HEK293 (cell line): ENCODE data around the gene RHOB.

Experiments used
- CTCF ChIA-PET: fragments of 350-600 bp; formaldehyde crosslinking; extraction: SDS; loops from one replicate; lab custom pipeline; 2021; ENCODE audit warnings: antibody characterized with exemption; lab: Yijun Ruan, JAX
- POLR2A ChIA-PET: fragments of 300-600 bp; formaldehyde crosslinking; extraction: SDS; loops from one replicate; lab custom pipeline; 2020; ENCODE audit warnings: antibody characterized with exemption, inconsistent platforms; lab: Yijun Ruan, JAX
- H3K27ac ChIP-seq: fragments of 200-500 bp; sonication (Bioruptor generic); 2 replicates; pipeline ENCODE4 v1.5.1; 2014; ENCODE audit warnings: low read depth, low read length, control low read depth, inconsistent platforms; ENCODE audit errors: extremely low read depth
- H3K36me3 ChIP-seq, 2 experiments: fragments of 200-500 bp in 1 of 2; sonication (Bioruptor generic) in 1 of 2; 1 replicate in 1 of 2; 2 replicates in 1 of 2; pipeline ENCODE4 v1.5.1; 2014 to 2017; ENCODE audit warnings: inconsistent platforms in 2 of 2, low read length in 2 of 2; ENCODE audit not compliant: control insufficient read depth in 2 of 2, insufficient read depth in 1 of 2
- H3K4me1 ChIP-seq: fragments of 200-500 bp; sonication (Bioruptor generic); 2 replicates; pipeline ENCODE4 v1.5.1; 2014; ENCODE audit warnings: mild to moderate bottlenecking, low read length, inconsistent platforms; ENCODE audit not compliant: control insufficient read depth, insufficient read depth
- H3K4me3 ChIP-seq: 2 replicates; pipeline ENCODE4 v1.5.1; 2011; ENCODE audit warnings: low read depth, mild to moderate bottlenecking, control low read depth, low read length, moderate library complexity
- H3K9me3 ChIP-seq: fragments of 200-500 bp; sonication (Bioruptor generic); 2 replicates; pipeline ENCODE4 v1.5.1; 2014; ENCODE audit warnings: low read depth, low read length, inconsistent platforms; ENCODE audit not compliant: control insufficient read depth, insufficient read depth
- AEBP2 ChIP-seq: fragments of 450-650 bp; formaldehyde crosslinking; IDR thresholded peaks from 2 replicates; pipeline ENCODE4 v1.5.1; 2016; ENCODE audit warnings: missing biosample characterization, missing genetic modification characterization, borderline replicate concordance
- GLI2 ChIP-seq: fragments of 450-650 bp; formaldehyde crosslinking; IDR thresholded peaks from 2 replicates; pipeline ENCODE4; 2017; ENCODE audit warnings: missing biosample characterization, missing genetic modification characterization, low read depth, borderline replicate concordance
- GLIS1 ChIP-seq: fragments of 450-650 bp; formaldehyde crosslinking; IDR thresholded peaks from 2 replicates; pipeline ENCODE4 v1.5.1; 2016; ENCODE audit warnings: missing biosample characterization, missing genetic modification characterization
- HOXD13 ChIP-seq: sonication (generic); formaldehyde crosslinking; IDR thresholded peaks from 2 replicates; pipeline ENCODE4 v1.8.0; 2022; ENCODE audit warnings: missing genetic modification reagents, borderline replicate concordance
- OSR2 ChIP-seq: fragments of 450-650 bp; formaldehyde crosslinking; IDR thresholded peaks from 2 replicates; pipeline ENCODE4 v1.5.1; 2016; ENCODE audit warnings: missing biosample characterization, missing genetic modification characterization
- SCRT2 ChIP-seq: fragments of 450-650 bp; formaldehyde crosslinking; IDR thresholded peaks from 2 replicates; pipeline ENCODE4 v1.5.1; 2016; ENCODE audit warnings: missing biosample characterization, missing genetic modification characterization
- SP7 ChIP-seq: fragments of 450-650 bp; formaldehyde crosslinking; IDR thresholded peaks from 2 replicates; pipeline ENCODE4 v1.5.1; 2016; ENCODE audit warnings: missing biosample characterization, missing genetic modification characterization
- YY2 ChIP-seq: fragments of 450-650 bp; formaldehyde crosslinking; IDR thresholded peaks from 2 replicates; pipeline ENCODE4 v1.5.1; 2016; ENCODE audit warnings: missing biosample characterization, missing genetic modification characterization
- ZBTB8A ChIP-seq: fragments of 450-650 bp; formaldehyde crosslinking; IDR thresholded peaks from 2 replicates; pipeline ENCODE4 v1.5.1; 2016; ENCODE audit warnings: missing biosample characterization, missing genetic modification characterization
- ZEB2 ChIP-seq: fragments of 450-650 bp; formaldehyde crosslinking; IDR thresholded peaks from 2 replicates; pipeline ENCODE4 v1.5.1; 2016; ENCODE audit warnings: missing biosample characterization, missing genetic modification characterization
- ZFP41 ChIP-seq: fragments of 450-650 bp; formaldehyde crosslinking; IDR thresholded peaks from 2 replicates; pipeline ENCODE4 v1.5.1; 2016; ENCODE audit warnings: missing biosample characterization, missing genetic modification characterization, borderline replicate concordance
- ZIC2 ChIP-seq: fragments of 450-650 bp; formaldehyde crosslinking; IDR thresholded peaks from 2 replicates; pipeline ENCODE4 v1.5.1; 2016; ENCODE audit warnings: missing biosample characterization, missing genetic modification characterization
- ZNF16 ChIP-seq: fragments of 450-650 bp; formaldehyde crosslinking; IDR thresholded peaks from 2 replicates; pipeline ENCODE4 v1.5.1; 2016; ENCODE audit warnings: low read depth, missing biosample characterization, missing genetic modification characterization
- ZNF184 ChIP-seq: fragments of 450-650 bp; IDR thresholded peaks from 2 replicates; pipeline ENCODE4 v1.5.1; 2018; ENCODE audit warnings: missing biosample characterization, mild to moderate bottlenecking, missing genetic modification characterization
- ZNF2 ChIP-seq: fragments of 450-650 bp; formaldehyde crosslinking; IDR thresholded peaks from 2 replicates; pipeline ENCODE4 v1.5.1; 2016; ENCODE audit warnings: missing biosample characterization, missing genetic modification characterization
- ZNF26 ChIP-seq: fragments of 450-650 bp; formaldehyde crosslinking; IDR thresholded peaks from 2 replicates; pipeline ENCODE4 v1.5.1; 2016; ENCODE audit warnings: missing biosample characterization, missing genetic modification characterization
- ZNF394 ChIP-seq: fragments of 450-650 bp; formaldehyde crosslinking; IDR thresholded peaks from 2 replicates; pipeline ENCODE4 v1.5.1; 2016; ENCODE audit warnings: missing biosample characterization, missing genetic modification characterization, mild to moderate bottlenecking, moderate library complexity, borderline replicate concordance
- ZNF548 ChIP-seq: fragments of 450-650 bp; formaldehyde crosslinking; IDR thresholded peaks from 2 replicates; pipeline ENCODE4 v1.5.1; 2016; ENCODE audit warnings: missing biosample characterization, missing genetic modification characterization
- ZNF704 ChIP-seq: fragments of 450-650 bp; formaldehyde crosslinking; IDR thresholded peaks from 2 replicates; pipeline ENCODE4 v1.5.1; 2016; ENCODE audit warnings: missing biosample characterization, missing genetic modification characterization
- ZNF768 ChIP-seq: fragments of 450-650 bp; formaldehyde crosslinking; IDR thresholded peaks from 2 replicates; pipeline ENCODE4 v1.5.1; 2018; ENCODE audit warnings: missing biosample characterization, mild to moderate bottlenecking, missing genetic modification characterization

Gene RHOB

GRCh38 chr2:20488201-20488641 lies 41.3 kb downstream of the RHOB start:
- no peak overlapping the region for H3K4me3 ChIP-seq
- CTCF ChIA-PET = interaction anchor here (0.8 kb wide), 1 partner anchor 48 kb away, joined by 3 read pairs; no protein-coding TSS in a partner anchor
- POLR2A ChIA-PET = interaction anchor here (1.1 to 1.4 kb wide), 2 partner anchors 36 to 41 kb away, joined by 3 to 5 read pairs; partner anchors contain the start of gene RHOB
- no peaks in the 10 kb centered on the region for H3K9me3 ChIP-seq
- H3K27ac ChIP-seq = no peak overlapping the region
- no peaks in the 10 kb centered on the region for H3K4me1 ChIP-seq
- H3K36me3 ChIP-seq = no peaks in the 10 kb centered on the region
- TF ChIP-seq ZEB2 (tag by site-specific recombination) = no peak
- TF ChIP-seq, all 188 proteins: peak for 0

DNA sequence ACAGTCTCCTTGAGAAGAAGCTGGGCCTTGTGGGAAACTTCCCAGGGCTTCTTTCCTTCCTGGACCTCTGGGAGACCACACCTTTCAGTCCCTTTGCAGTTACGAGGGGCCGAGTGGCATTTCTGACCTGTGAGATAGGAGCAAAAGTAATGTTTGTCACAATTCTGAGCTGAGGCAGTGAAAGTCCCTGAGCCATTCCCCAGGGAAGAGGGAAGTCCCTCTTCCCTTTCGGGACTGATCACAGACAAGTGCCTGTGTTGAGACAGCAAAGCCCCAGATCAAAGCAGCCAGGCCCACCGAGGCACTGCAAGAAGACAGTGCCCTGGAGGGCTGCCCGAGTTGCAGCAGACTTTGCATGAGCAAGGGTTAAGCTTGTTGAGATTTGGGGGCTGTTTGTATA lies 41.9 kb downstream of the RHOB start:
- Histone ChIP-seq H3K36me3 (no peaks in the 10 kb centered on the region), H3K4me3 (no peak overlapping the region), H3K4me1 (no peaks in the 10 kb centered on the region), H3K27ac (no peak overlapping the region), H3K9me3 (no peaks in the 10 kb centered on the region)
- ChIA-PET CTCF (interaction anchor here (0.6 to 0.8 kb wide), 2 partner anchors 49 to 70 kb away, joined by 3 to 5 read pairs; no protein-coding TSS in a partner anchor), POLR2A (interaction anchor here (1.1 to 1.4 kb wide), 2 partner anchors 36 to 42 kb away, joined by 3 to 5 read pairs; partner anchors contain the start of gene RHOB)
- no peak for TF ChIP-seq ZNF184
- TF ChIP-seq ZNF394 (tag by site-specific recombination) = no peak
- no peak for TF ChIP-seq ZNF768 (tag by site-specific recombination)
- no peak for TF ChIP-seq ZFP41 (tag by site-specific recombination)
- TF ChIP-seq ZNF16 = no peak

DNA sequence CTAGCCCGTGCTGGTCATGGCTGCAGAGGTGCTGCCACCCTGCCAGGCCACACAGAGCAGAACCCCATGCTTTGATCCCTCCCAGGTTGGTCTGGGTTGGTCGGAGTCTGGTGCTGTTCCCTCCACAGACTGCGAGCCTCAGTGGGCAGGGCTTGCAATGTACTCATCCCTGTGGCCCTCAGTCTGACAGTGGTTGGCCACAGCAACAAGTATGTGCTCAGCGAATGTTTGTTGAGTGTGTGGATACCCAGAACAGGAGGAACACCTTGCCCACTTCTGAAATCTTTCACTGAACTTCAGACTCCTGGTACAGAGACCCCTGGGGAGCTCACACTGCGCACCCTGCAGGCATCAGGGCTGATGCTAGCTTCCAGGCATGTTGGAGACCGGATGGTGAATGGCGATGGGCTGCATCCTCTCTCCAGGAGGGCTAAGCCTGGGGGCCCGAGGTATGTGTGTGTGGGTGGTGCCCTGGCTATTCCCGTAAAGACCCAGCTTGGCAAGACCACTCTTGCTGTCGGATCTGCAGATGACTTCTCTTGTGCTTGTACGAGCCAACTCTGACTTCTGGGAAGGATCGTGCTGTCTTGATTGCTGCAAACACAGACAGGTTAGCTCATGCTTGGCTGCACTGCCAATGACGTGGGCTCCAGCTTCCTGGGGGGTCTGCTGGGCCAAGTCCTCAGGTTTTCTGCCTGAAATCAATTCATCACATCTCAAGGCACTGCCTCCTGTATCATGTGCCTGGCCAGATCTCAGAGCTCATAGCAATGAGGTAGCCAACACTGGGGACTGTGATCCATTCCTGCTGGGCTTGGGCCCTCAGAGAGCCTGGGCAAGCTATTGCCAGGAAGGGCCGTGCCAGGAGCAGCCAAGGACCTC lies 43.7 kb downstream of the RHOB start:
- Histone ChIP-seq H3K9me3 (no peaks in the 10 kb centered on the region), H3K4me1 (no peaks in the 10 kb centered on the region), H3K27ac (no peak overlapping the region), H3K36me3 (no peaks in the 10 kb centered on the region), H3K4me3 (no peak overlapping the region)
- TF ChIP-seq HOXD13 (CRISPR knock-in tag) (peak; percentile 65; the same call in 1 of the 2 replicates), ZBTB8A (tag by site-specific recombination) (no peak), ZIC2 (tag by site-specific recombination) (peak; percentile 58), OSR2 (tag by site-specific recombination) (no peak), GLI2 (tag by site-specific recombination) (no peak), ZNF704 (tag by site-specific recombination) (no peak), SCRT2 (peak; percentile 35; the same call in 1 of the 2 replicates), GLIS1 (tag by site-specific recombination) (peak; percentile 50), ZNF26 (tag by site-specific recombination) (no peak), AEBP2 (tag by site-specific recombination) (no peak), YY2 (tag by site-specific recombination) (no peak), ZNF2 (tag by site-specific recombination) (no peak), ZNF548 (tag by site-specific recombination) (no peak), SP7 (tag by site-specific recombination) (no peak)
- ChIA-PET CTCF (interaction anchor here (0.8 to 1.5 kb wide), 2 partner anchors 44 to 159 kb away, joined by 3 read pairs; partner anchors contain the start of gene RHOB), POLR2A (interaction anchor here (0.7 to 2.0 kb wide), 3 partner anchors 39 to 89 kb away, joined by 3 to 50 read pairs (median 4); partner anchors contain the start of gene RHOB)
